Neural progenitor cell (in vitro differentiated cells): ENCODE data around the gene GALNS. TPM values are rescaled to one million over a fixed set of nuclear protein-coding genes. Genes with fewer than 3 reads are reported as not detected.

Source experiments
- DNase-seq: peaks from one replicate; pipeline ENCODE4 v3.0.0-alpha.2; 2016; ENCODE audit warnings: low spot score
- H2AFZ ChIP-seq: fragments of 200-600 bp; sonication (generic); replicated peaks from 2 replicates; pipeline ENCODE4 v1.6.1; 2016; ENCODE audit warnings: antibody characterized with exemption
- H3F3A ChIP-seq: fragments of 200-600 bp; sonication (generic); 2 replicates; pipeline ENCODE4 v1.6.1; 2016; ENCODE audit warnings: antibody characterized with exemption, low read depth
- H3K27ac ChIP-seq: fragments of 200-600 bp; sonication (generic); 2 replicates; pipeline ENCODE4 v1.5.1; 2016; ENCODE audit warnings: mild to moderate bottlenecking
- H3K27me3 ChIP-seq: fragments of 200-600 bp; sonication (generic); 2 replicates; pipeline ENCODE4 v1.6.1; 2016; ENCODE audit warnings: mild to moderate bottlenecking, moderate library complexity
- H3K36me3 ChIP-seq: fragments of 200-600 bp; sonication (generic); 2 replicates; pipeline ENCODE4 v1.5.1; 2016
- H3K4me1 ChIP-seq: fragments of 200-600 bp; sonication (generic); 2 replicates; pipeline ENCODE4 v1.6.1; 2016; ENCODE audit warnings: mixed run types
- H3K4me2 ChIP-seq: fragments of 200-600 bp; sonication (generic); 2 replicates; pipeline ENCODE4 v1.6.1; 2016
- H3K4me3 ChIP-seq: fragments of 200-600 bp; sonication (generic); 2 replicates; pipeline ENCODE4 v1.5.1; 2016
- H3K79me2 ChIP-seq: fragments of 200-600 bp; sonication (generic); 2 replicates; pipeline ENCODE4 v1.6.1; 2016; ENCODE audit warnings: low read depth
- H3K9ac ChIP-seq: fragments of 200-600 bp; sonication (generic); 2 replicates; pipeline ENCODE4 v1.6.1; 2016
- H3K9me3 ChIP-seq: fragments of 200-600 bp; sonication (generic); 2 replicates; pipeline ENCODE4 v1.5.1; 2016; ENCODE audit warnings: low read depth
- H4K20me1 ChIP-seq: fragments of 200-600 bp; sonication (generic); 2 replicates; pipeline ENCODE4 v1.6.1; 2016; ENCODE audit warnings: low read depth
- H3K27ac Mint-ChIP-seq: 3 replicates; pipeline ENCODE4 v1.8.0; 2021; ENCODE audit warnings: mixed read lengths
- H3K27me3 Mint-ChIP-seq: 2 replicates; pipeline ENCODE4 v1.8.0; 2022; ENCODE audit warnings: low read depth, mild to moderate bottlenecking, inconsistent platforms, moderate library complexity, mixed read lengths; ENCODE audit not compliant: insufficient read depth
- H3K36me3 Mint-ChIP-seq: 3 replicates; pipeline ENCODE4 v1.8.0; 2021; ENCODE audit warnings: mixed read lengths
- H3K4me1 Mint-ChIP-seq: 3 replicates; pipeline ENCODE4 v1.8.0; 2021; ENCODE audit warnings: mixed read lengths
- H3K4me3 Mint-ChIP-seq: 3 replicates; pipeline ENCODE4 v1.8.0; 2021; ENCODE audit warnings: mild to moderate bottlenecking, moderate library complexity, mixed read lengths
- H3K9me3 Mint-ChIP-seq: 3 replicates; pipeline ENCODE4 v1.8.0; 2020; ENCODE audit warnings: mixed read lengths
- CTCF ChIP-seq: fragments of 200-600 bp; sonication (generic); IDR thresholded peaks from 2 replicates; pipeline ENCODE4 v1.5.1; 2017; ENCODE audit warnings: antibody characterized with exemption, mild to moderate bottlenecking
- EZH2 ChIP-seq: fragments of 200-600 bp; sonication (generic); IDR thresholded peaks from 2 replicates; pipeline ENCODE4 v1.6.1; 2017; ENCODE audit warnings: antibody characterized with exemption, mild to moderate bottlenecking, moderate library complexity
- EZH2phosphoT487 ChIP-seq: fragments of 200-600 bp; sonication (generic); IDR thresholded peaks from 2 replicates; pipeline ENCODE4 v1.6.1; 2017; ENCODE audit warnings: antibody characterized with exemption
- total RNA-seq: library from RNA; depleted of rRNA; stranded (reverse); fragments of >200 nt; gene quantifications from 2 replicates; pipeline ENCODE4 v1.2.3, GENCODE V29; 2015; ENCODE audit warnings: low replicate concordance

GALNS gene
- total RNA-seq, 1 donor from 2014 or later: 5.0 TPM

GRCh38 chr16:88897696-88898425 lies 41.1 kb upstream of the GALNS start:
- H2AFZ ChIP-seq: no peak overlapping the region
- H3K4me1 ChIP-seq: peaks cover 8% of the 10 kb centered on the region
- Mint-ChIP-seq H3K9me3 (no peaks in the 10 kb centered on the region), H3K27me3 (peaks cover 3% of the 10 kb centered on the region), H3K4me3 (no peak overlapping the region), H3K36me3 (no peaks in the 10 kb centered on the region), H3K27ac (no peak overlapping the region), H3K4me1 (no peaks in the 10 kb centered on the region)
- TF ChIP-seq EZH2phosphoT487 (no peak), EZH2 (no peak), CTCF (no peak)
- no peaks in the 10 kb centered on the region for H3F3A ChIP-seq
- H3K27me3 ChIP-seq: no peaks in the 10 kb centered on the region
- no peaks in the 10 kb centered on the region for H3K36me3 ChIP-seq
- no peaks in the 10 kb centered on the region for H3K9me3 ChIP-seq
- H3K4me3 ChIP-seq: no peak overlapping the region
- H3K9ac ChIP-seq: no peak overlapping the region
- H3K4me2 ChIP-seq: no peak overlapping the region
- H4K20me1 ChIP-seq: no peaks in the 10 kb centered on the region
- H3K27ac ChIP-seq: no peak overlapping the region
- DNase-seq: no peak
- H3K79me2 ChIP-seq: no peaks in the 10 kb centered on the region

- H2AFZ ChIP-seq: no peak overlapping the region
- no peak overlapping the region for H3K4me2 ChIP-seq
- no peak overlapping the region for H3K27ac ChIP-seq
- no peak overlapping the region for H3K4me3 ChIP-seq
- Mint-ChIP-seq H3K36me3 (no peaks in the 10 kb centered on the region), H3K9me3 (no peaks in the 10 kb centered on the region), H3K4me3 (no peak overlapping the region), H3K27ac (no peak overlapping the region), H3K4me1 (no peaks in the 10 kb centered on the region), H3K27me3 (peaks cover 3% of the 10 kb centered on the region)
- no peaks in the 10 kb centered on the region for H3K79me2 ChIP-seq
- DNase-seq: no peak
- no peaks in the 10 kb centered on the region for H3K36me3 ChIP-seq
- H4K20me1 ChIP-seq: no peaks in the 10 kb centered on the region
- H3K4me1 ChIP-seq: no peaks in the 10 kb centered on the region
- H3K9me3 ChIP-seq: no peaks in the 10 kb centered on the region
- no peaks in the 10 kb centered on the region for H3K27me3 ChIP-seq
- H3K9ac ChIP-seq: no peak overlapping the region
- no peak for TF ChIP-seq EZH2phosphoT487
- no peak for TF ChIP-seq EZH2
- TF ChIP-seq CTCF: no peak
- no peaks in the 10 kb centered on the region for H3F3A ChIP-seq
These were observed 39.7 kb upstream of the GALNS start for GRCh38 chr16:88896238-88897070.

GRCh38 chr16:88895335-88895734 lies 38.6 kb upstream of the GALNS start:
- H3K4me3 Mint-ChIP-seq: peak overlapping the region; percentile 53
- Histone ChIP-seq H3F3A (no peaks in the 10 kb centered on the region), H3K4me2 (no peak overlapping the region), H3K27ac (no peak overlapping the region), H3K4me1 (no peaks in the 10 kb centered on the region), H4K20me1 (no peaks in the 10 kb centered on the region), H3K4me3 (no peak overlapping the region), H3K27me3 (no peaks in the 10 kb centered on the region), H2AFZ (no peak overlapping the region), H3K36me3 (no peaks in the 10 kb centered on the region), H3K9me3 (no peaks in the 10 kb centered on the region), H3K9ac (peak overlapping the region; percentile 20), H3K79me2 (no peaks in the 10 kb centered on the region)
- H3K27ac Mint-ChIP-seq: peak overlapping the region; percentile 21
- TF ChIP-seq EZH2 (no peak), EZH2phosphoT487 (no peak), CTCF (no peak)
- no peaks in the 10 kb centered on the region for H3K4me1 Mint-ChIP-seq
- DNase-seq: no peak
- H3K36me3 Mint-ChIP-seq: peaks cover 2% of the 10 kb centered on the region
- H3K27me3 Mint-ChIP-seq: peaks cover 4% of the 10 kb centered on the region
- peaks cover 4% of the 10 kb centered on the region for H3K9me3 Mint-ChIP-seq
